HepG2 (cell line): ENCODE measurements around the gene SIRT7. TPM values are rescaled to one million over a fixed set of nuclear protein-coding genes. Genes with fewer than 3 reads are reported as not detected.

Experiments
- ARNT2 ChIP-seq: sonication (generic); formaldehyde crosslinking; IDR thresholded peaks from 2 replicates; pipeline ENCODE4 v1.8.0; 2022; ENCODE audit warnings: mild to moderate bottlenecking, low read depth, missing genetic modification reagents, moderate library complexity
- MYC ChIP-seq: sonication (generic); formaldehyde crosslinking; IDR thresholded peaks from 2 replicates; pipeline ENCODE4 v1.9.0; 2021; ENCODE audit warnings: missing genetic modification reagents, borderline replicate concordance
- PAF1 ChIP-seq: IDR thresholded peaks from 2 replicates; pipeline ENCODE4 v1.6.1; 2016; ENCODE audit warnings: missing genetic modification reagents, missing compliant biosample characterization
- POLR2AphosphoS5 ChIP-seq: IDR thresholded peaks from 2 replicates; pipeline ENCODE4 v1.6.1; 2012; ENCODE audit warnings: low read depth, low read length
- SNAI1 ChIP-seq: sonication (generic); formaldehyde crosslinking; IDR thresholded peaks from 2 replicates; pipeline ENCODE4 v1.5.0; 2020; ENCODE audit warnings: mild to moderate bottlenecking, missing genetic modification reagents, borderline replicate concordance
- TARDBP ChIP-seq: sonication (generic); formaldehyde crosslinking; IDR thresholded peaks from 2 replicates; pipeline ENCODE4 v1.8.0; 2022; ENCODE audit warnings: mild to moderate bottlenecking, missing genetic modification reagents
- ZBTB33 ChIP-seq: sonication (generic); formaldehyde crosslinking; IDR thresholded peaks from 2 replicates; pipeline ENCODE4 v1.4.0; 2020; ENCODE audit warnings: missing genetic modification reagents
- ZFX ChIP-seq: sonication (generic); formaldehyde crosslinking; IDR thresholded peaks from 2 replicates; pipeline ENCODE4 v1.4.0; 2020; ENCODE audit warnings: mild to moderate bottlenecking, low read depth, missing genetic modification reagents, moderate library complexity
- ZNF142 ChIP-seq: sonication (generic); formaldehyde crosslinking; IDR thresholded peaks from 2 replicates; pipeline ENCODE4 v1.4.0; 2020; ENCODE audit warnings: missing genetic modification reagents
- ZNF318 ChIP-seq: sonication (generic); formaldehyde crosslinking; IDR thresholded peaks from 2 replicates; pipeline ENCODE4 v1.4.0; 2020; ENCODE audit warnings: mild to moderate bottlenecking, missing genetic modification reagents
- ZNF343 ChIP-seq: sonication (generic); formaldehyde crosslinking; IDR thresholded peaks from 2 replicates; pipeline ENCODE4 v1.4.0; 2020; ENCODE audit warnings: mild to moderate bottlenecking, missing genetic modification reagents
- ZSCAN31 ChIP-seq: sonication (generic); formaldehyde crosslinking; IDR thresholded peaks from 2 replicates; pipeline ENCODE4 v1.5.0; 2020; ENCODE audit warnings: low read depth, mild to moderate bottlenecking, missing genetic modification reagents
- polyA plus RNA-seq, 8 experiments: library from polyadenylated mRNA; depleted of rRNA in 3 of 8; stranded (reverse) in 7 of 8; unstranded in 1 of 8; fragments of >200 nt; fragmentation: Illumina TruSeq in 4 of 8; extraction: Trizol in 4 of 8; gene quantifications; 2 replicates each; pipeline versions ENCODE4 v1.2.1 to v1.2.3, GENCODE V29; 2011 to 2016; ENCODE audit warnings: low read depth in 4 of 8, missing spikeins in 1 of 8, mixed read lengths in 1 of 8; ENCODE audit not compliant: insufficient read depth in 1 of 8
- total RNA-seq, 5 experiments: library from RNA; depleted of rRNA; stranded (reverse); fragments of >200 nt; fragmentation: Illumina TruSeq; extraction: Trizol; gene quantifications; 2 replicates each; pipeline ENCODE4 v1.2.3, GENCODE V29; 2016; ENCODE audit warnings: low read depth in 1 of 5

The SIRT7 gene
- total and polyA plus RNA-seq, 2 of the 13 experiments (the other 11 are each of a cell fraction or from before 2014, with no cell fraction given) = 8.3 to 24.8 TPM

DNA sequence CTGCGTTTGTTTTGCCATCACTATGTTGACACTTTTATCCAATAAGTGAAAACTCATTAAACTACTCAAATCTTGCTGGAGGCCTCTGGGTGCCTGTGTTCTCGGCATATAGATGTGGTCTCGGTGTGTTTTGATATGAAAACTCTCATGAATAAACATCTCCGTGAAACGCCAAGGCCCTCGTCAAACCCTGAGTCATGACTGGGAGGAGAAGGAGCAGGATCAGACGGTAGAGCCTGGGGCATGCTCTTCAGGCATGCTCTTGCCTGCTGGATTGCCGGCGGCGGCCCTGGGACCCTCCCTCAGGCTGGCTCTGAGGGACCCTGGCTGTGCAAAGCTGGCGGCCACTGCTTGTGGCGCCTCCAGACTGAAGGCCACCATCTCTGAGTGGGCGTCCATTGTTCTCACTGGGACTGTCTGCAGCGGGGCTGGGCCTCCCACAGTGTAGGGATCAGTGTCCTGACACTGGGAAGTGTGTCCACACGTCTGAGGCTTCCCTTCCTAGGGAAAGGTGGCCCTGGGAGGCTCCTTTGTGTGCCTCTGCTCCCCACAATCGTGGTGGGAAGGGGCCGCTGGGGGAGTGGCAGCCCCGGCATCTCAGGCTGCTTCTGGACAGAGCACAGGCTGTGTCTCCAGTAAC lies 17.7 kb downstream of the SIRT7 start (continued):
- TF ChIP-seq ZFX (CRISPR knock-in tag) (0 out of 2 replicates have a peak, but pooled peaks have one; percentile 5), TARDBP (peak; percentile 38; the same call in 1 of the 2 replicates), ZSCAN31 (CRISPR knock-in tag) (0 out of 2 replicates have a peak, but pooled peaks have one; percentile 10), MYC (CRISPR knock-in tag) (peak; percentile 12; the same call in 1 of the 2 replicates), ARNT2 (CRISPR knock-in tag) (0 out of 2 replicates have a peak, but pooled peaks have one; percentile 43), SNAI1 (CRISPR knock-in tag) (no peak), ZBTB33 (CRISPR knock-in tag) (peak; percentile 79; the same call in 1 of the 2 replicates), ZNF142 (CRISPR knock-in tag) (0 out of 2 replicates have a peak, but pooled peaks have one; percentile 17), ZNF343 (0 out of 2 replicates have a peak, but pooled peaks have one; percentile 12), POLR2AphosphoS5 (peak; percentile 24; the same call in 1 of the 2 replicates), ZNF318 (CRISPR knock-in tag) (0 out of 2 replicates have a peak, but pooled peaks have one; percentile 10), PAF1 (CRISPR knock-in tag) (0 out of 2 replicates have a peak, but pooled peaks have one; percentile 27)
